Measurements from ENCODE around the gene IDH3B.

Gene IDH3B

GRCh38 chr20:2657674-2658073 lies 6.3 kb downstream of the IDH3B start:
- Histone ChIP-seq H3K27me3 (ENCODE audit: control insufficient read depth in 2 of 2, insufficient read depth in 2 of 2, low read length in 2 of 2) (no peaks in the 10 kb centered on the region), H3K9ac (ENCODE audit: low read depth in 1 of 2, low read length in 2 of 2) (no peak overlapping the region), H3K27ac (ENCODE audit: low read depth in 2 of 2, low read length in 2 of 2) (no peak overlapping the region), H3K36me3 (ENCODE audit: control insufficient read depth in 2 of 2, insufficient read depth in 2 of 2, low read length in 2 of 2) (peaks cover 73 to 80% of the 10 kb centered on the region in 2 donors), H3K4me1 (ENCODE audit: control insufficient read depth in 2 of 2, insufficient read depth in 2 of 2, low read length in 2 of 2) (peaks cover 10 to 12% of the 10 kb centered on the region in 2 donors), H3K9me3 (ENCODE audit: control insufficient read depth in 2 of 2, low read length in 2 of 2) (no peaks in the 10 kb centered on the region), H3K4me3 (ENCODE audit: low read length in 2 of 2) (no peak overlapping the region)

DNA sequence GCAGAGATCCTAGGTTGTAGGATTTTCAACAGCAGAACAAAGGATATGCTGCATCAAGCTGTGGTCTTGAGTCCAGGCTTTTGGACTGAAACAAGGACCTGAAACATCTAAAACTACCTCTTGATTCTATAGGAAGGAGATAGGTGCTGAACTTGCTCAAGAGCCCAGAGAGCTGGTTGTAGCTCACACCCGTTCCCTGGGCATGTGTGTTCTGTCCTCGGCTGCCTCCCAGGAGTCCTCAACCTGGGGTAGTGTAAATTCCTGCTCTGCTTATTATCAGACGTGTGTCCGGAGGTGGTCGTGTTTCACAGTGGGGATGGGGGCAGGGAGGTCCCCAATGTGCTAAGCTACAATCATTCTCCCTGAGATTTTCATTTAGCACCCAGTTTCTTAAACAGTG lies 6.8 kb downstream of the IDH3B start:
- Histone ChIP-seq H3K27me3 (ENCODE audit: control insufficient read depth in 2 of 2, insufficient read depth in 2 of 2, low read length in 2 of 2) (no peaks in the 10 kb centered on the region), H3K4me1 (ENCODE audit: control insufficient read depth in 2 of 2, insufficient read depth in 2 of 2, low read length in 2 of 2) (peaks cover 10 to 12% of the 10 kb centered on the region in 2 donors), H3K36me3 (ENCODE audit: control insufficient read depth in 2 of 2, insufficient read depth in 2 of 2, low read length in 2 of 2) (peaks cover 72 to 78% of the 10 kb centered on the region in 2 donors), H3K9ac (ENCODE audit: low read depth in 1 of 2, low read length in 2 of 2) (no peak overlapping the region), H3K27ac (ENCODE audit: low read depth in 2 of 2, low read length in 2 of 2) (no peak overlapping the region), H3K4me3 (ENCODE audit: low read length in 2 of 2) (no peak overlapping the region), H3K9me3 (ENCODE audit: control insufficient read depth in 2 of 2, low read length in 2 of 2) (no peaks in the 10 kb centered on the region)

DNA sequence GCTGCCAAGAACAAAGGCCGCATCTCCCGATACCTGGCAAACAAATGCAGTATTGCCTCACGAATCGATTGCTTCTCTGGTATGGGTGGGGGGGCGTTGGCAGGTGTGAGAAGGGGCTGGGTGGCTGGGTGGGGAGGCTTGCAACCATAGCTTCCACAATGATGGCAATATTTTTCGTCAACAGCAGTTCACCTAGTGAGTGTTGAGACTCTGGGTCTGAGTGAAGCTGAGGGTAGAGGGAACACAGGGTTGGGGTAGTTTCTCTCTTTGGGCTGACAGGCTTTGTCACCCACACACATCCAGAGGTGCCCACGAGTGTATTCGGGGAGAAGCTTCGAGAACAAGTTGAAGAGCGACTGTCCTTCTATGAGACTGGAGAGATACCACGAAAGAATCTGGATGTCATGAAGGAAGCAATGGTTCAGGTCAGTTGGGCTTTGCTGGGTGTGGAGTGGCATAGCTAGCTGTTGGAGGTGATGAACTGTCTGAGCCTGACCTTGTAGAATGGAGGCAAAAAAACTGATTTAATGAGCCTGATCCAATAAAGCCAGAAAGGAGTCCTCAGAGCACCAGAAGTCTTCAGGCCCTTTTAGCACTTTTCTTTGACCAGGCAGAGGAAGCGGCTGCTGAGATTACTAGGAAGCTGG lies 7.4 kb downstream of the IDH3B start:
- H3K36me3 ChIP-seq (ENCODE audit: control insufficient read depth in 2 of 2, insufficient read depth in 2 of 2, low read length in 2 of 2): peaks cover 65 to 72% of the 10 kb centered on the region in 2 donors
- no peak overlapping the region for H3K27ac ChIP-seq (ENCODE audit: low read depth in 2 of 2, low read length in 2 of 2)
- H3K27me3 ChIP-seq (ENCODE audit: control insufficient read depth in 2 of 2, insufficient read depth in 2 of 2, low read length in 2 of 2): no peaks in the 10 kb centered on the region
- H3K4me1 ChIP-seq (ENCODE audit: control insufficient read depth in 2 of 2, insufficient read depth in 2 of 2, low read length in 2 of 2): peaks cover 10 to 12% of the 10 kb centered on the region in 2 donors
- H3K9ac ChIP-seq (ENCODE audit: low read depth in 1 of 2, low read length in 2 of 2): no peak overlapping the region
- no peak overlapping the region for H3K4me3 ChIP-seq (ENCODE audit: low read length in 2 of 2)
- H3K9me3 ChIP-seq (ENCODE audit: control insufficient read depth in 2 of 2, low read length in 2 of 2): no peaks in the 10 kb centered on the region

DNA sequence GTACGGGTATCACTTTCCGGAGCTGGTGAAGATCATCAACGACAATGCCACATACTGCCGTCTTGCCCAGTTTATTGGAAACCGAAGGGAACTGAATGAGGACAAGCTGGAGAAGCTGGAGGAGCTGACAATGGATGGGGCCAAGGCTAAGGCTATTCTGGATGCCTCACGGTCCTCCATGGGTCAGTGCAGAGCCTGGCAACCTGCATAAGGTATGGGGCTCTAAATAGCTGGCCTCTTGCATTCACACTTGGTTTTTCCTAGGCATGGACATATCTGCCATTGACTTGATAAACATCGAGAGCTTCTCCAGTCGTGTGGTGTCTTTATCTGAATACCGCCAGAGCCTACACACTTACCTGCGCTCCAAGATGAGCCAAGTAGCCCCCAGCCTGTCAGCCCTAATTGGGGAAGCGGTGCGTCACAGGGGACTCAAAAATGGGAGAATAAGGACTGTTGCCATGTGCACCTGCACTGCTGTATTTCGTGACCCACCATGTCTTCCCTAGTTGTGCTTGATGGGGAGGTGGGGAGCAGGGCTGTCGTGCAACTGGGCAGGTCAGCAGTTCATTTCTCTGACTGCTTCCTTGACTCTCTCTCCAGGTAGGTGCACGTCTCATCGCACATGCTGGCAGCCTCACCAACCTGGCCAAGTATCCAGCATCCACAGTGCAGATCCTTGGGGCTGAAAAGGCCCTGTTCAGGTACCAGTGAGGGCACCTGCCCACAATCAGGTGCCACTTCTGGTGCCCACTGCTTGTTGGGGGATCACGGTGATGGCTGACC lies 8.5 kb downstream of the IDH3B start:
- Histone ChIP-seq H3K36me3 (ENCODE audit: control insufficient read depth in 2 of 2, insufficient read depth in 2 of 2, low read length in 2 of 2) (peaks cover 58 to 66% of the 10 kb centered on the region in 2 donors), H3K27me3 (ENCODE audit: control insufficient read depth in 2 of 2, insufficient read depth in 2 of 2, low read length in 2 of 2) (no peaks in the 10 kb centered on the region), H3K9ac (ENCODE audit: low read depth in 1 of 2, low read length in 2 of 2) (no peak overlapping the region), H3K4me3 (ENCODE audit: low read length in 2 of 2) (no peak overlapping the region), H3K4me1 (ENCODE audit: control insufficient read depth in 2 of 2, insufficient read depth in 2 of 2, low read length in 2 of 2) (peaks cover 12 to 17% of the 10 kb centered on the region in 2 donors), H3K27ac (ENCODE audit: low read depth in 2 of 2, low read length in 2 of 2) (no peak overlapping the region), H3K9me3 (ENCODE audit: control insufficient read depth in 2 of 2, low read length in 2 of 2) (no peaks in the 10 kb centered on the region)

DNA sequence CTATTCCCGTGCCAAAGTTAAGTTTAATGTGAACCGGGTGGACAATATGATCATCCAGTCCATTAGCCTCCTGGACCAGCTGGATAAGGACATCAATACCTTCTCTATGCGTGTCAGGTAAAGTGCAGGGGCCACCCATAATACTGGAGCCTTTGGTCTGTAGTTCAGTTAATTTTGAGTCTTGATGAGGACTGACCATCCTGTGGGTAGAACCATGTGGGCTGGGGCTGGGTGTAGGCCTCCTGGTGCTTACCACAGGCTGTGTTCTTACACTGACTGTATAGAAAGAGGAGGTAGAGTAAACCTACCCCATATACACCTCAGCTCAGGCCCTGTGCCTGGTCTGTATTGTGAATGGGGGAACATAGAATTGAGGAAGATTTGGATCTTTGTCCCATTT lies 9.2 kb downstream of the IDH3B start:
- H3K4me1 ChIP-seq (ENCODE audit: control insufficient read depth in 2 of 2, insufficient read depth in 2 of 2, low read length in 2 of 2): peaks cover 12 to 17% of the 10 kb centered on the region in 2 donors
- no peaks in the 10 kb centered on the region for H3K27me3 ChIP-seq (ENCODE audit: control insufficient read depth in 2 of 2, insufficient read depth in 2 of 2, low read length in 2 of 2)
- peaks cover 51 to 60% of the 10 kb centered on the region in 2 donors for H3K36me3 ChIP-seq (ENCODE audit: control insufficient read depth in 2 of 2, insufficient read depth in 2 of 2, low read length in 2 of 2)
- no peak overlapping the region for H3K4me3 ChIP-seq (ENCODE audit: low read length in 2 of 2)
- no peaks in the 10 kb centered on the region for H3K9me3 ChIP-seq (ENCODE audit: control insufficient read depth in 2 of 2, low read length in 2 of 2)
- H3K9ac ChIP-seq (ENCODE audit: low read depth in 1 of 2, low read length in 2 of 2): no peak overlapping the region
- H3K27ac ChIP-seq (ENCODE audit: low read depth in 2 of 2, low read length in 2 of 2): no peak overlapping the region

DNA sequence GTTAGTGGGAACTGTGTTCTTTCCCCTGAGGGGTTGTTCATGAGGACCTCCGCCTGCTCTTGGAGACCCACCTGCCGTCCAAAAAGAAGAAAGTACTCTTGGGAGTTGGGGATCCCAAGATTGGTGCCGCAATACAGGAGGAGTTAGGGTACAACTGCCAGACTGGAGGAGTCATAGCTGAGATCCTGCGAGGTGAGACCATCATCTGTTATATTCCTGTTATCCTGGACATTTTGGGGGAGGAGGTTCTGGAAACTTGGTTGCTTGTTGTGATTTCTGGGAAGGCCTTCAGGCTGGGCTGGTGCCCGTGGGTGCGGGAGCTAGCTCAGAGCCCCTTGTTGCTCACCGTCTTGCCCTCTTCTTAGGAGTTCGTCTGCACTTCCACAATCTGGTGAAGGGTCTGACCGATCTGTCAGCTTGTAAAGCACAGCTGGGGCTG lies 9.6 kb downstream of the IDH3B start:
- Histone ChIP-seq H3K36me3 (ENCODE audit: control insufficient read depth in 2 of 2, insufficient read depth in 2 of 2, low read length in 2 of 2) (peaks cover 47 to 55% of the 10 kb centered on the region in 2 donors), H3K9ac (ENCODE audit: low read depth in 1 of 2, low read length in 2 of 2) (peak overlapping the region in 1 of 2 donors; percentile 51), H3K27me3 (ENCODE audit: control insufficient read depth in 2 of 2, insufficient read depth in 2 of 2, low read length in 2 of 2) (no peaks in the 10 kb centered on the region), H3K9me3 (ENCODE audit: control insufficient read depth in 2 of 2, low read length in 2 of 2) (no peaks in the 10 kb centered on the region), H3K4me1 (ENCODE audit: control insufficient read depth in 2 of 2, insufficient read depth in 2 of 2, low read length in 2 of 2) (peaks cover 12 to 17% of the 10 kb centered on the region in 2 donors), H3K27ac (ENCODE audit: low read depth in 2 of 2, low read length in 2 of 2) (no peak overlapping the region), H3K4me3 (ENCODE audit: low read length in 2 of 2) (peak overlapping the region; percentile 79 to 97)

- Histone ChIP-seq H3K27me3 (ENCODE audit: control insufficient read depth in 2 of 2, insufficient read depth in 2 of 2, low read length in 2 of 2) (no peaks in the 10 kb centered on the region), H3K4me1 (ENCODE audit: control insufficient read depth in 2 of 2, insufficient read depth in 2 of 2, low read length in 2 of 2) (peaks cover 12 to 17% of the 10 kb centered on the region in 2 donors), H3K4me3 (ENCODE audit: low read length in 2 of 2) (peak overlapping the region; percentile 79 to 97), H3K9me3 (ENCODE audit: control insufficient read depth in 2 of 2, low read length in 2 of 2) (no peaks in the 10 kb centered on the region), H3K27ac (ENCODE audit: low read depth in 2 of 2, low read length in 2 of 2) (no peak overlapping the region), H3K36me3 (ENCODE audit: control insufficient read depth in 2 of 2, insufficient read depth in 2 of 2, low read length in 2 of 2) (peaks cover 41 to 49% of the 10 kb centered on the region in 2 donors), H3K9ac (ENCODE audit: low read depth in 1 of 2, low read length in 2 of 2) (peak overlapping the region; percentile 51 to 85)
Observed at GRCh38 chr20:2653556-2654383, 10.2 kb downstream of the IDH3B start.

DNA sequence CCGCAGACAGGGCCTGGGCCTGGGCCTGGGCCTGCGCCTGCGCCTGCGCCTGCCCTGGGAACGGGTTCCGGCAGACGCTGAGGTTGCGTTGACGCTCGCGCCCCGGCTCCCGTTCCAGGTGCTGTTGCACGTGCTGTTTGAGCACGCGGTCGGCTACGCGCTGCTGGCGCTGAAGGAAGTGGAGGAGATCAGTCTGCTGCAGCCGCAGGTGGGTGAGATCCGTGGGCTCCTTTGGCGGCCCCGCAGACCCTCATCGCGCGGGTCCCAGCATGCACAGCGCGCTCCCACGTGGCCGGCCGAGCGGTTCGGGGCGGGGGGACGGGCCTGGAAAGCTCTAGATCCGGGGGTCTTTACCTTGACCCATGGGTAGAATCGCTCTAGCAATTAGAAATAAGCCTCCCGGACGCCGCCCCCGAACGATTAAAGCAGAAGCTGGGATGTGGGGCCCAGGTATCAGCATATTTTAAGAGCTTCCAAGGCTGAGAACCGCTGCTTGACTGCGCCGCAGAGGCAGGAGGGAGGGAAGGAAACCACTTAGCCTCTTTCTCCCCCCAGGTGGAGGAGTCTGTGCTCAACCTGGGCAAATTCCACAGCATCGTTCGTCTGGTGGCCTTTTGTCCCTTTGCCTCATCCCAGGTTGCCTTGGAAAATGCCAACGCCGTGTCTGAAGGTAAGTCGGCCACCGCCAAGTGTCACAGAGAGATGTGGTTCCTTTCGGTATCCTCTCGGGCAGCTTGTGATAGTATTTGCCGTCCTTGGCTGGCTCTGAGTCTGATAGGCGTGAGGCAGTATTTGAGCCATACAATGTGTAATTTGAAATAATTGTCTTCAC lies 11.1 kb downstream of the IDH3B start:
- Histone ChIP-seq H3K36me3 (ENCODE audit: control insufficient read depth in 2 of 2, insufficient read depth in 2 of 2, low read length in 2 of 2) (peaks cover 34 to 41% of the 10 kb centered on the region in 2 donors), H3K9me3 (ENCODE audit: control insufficient read depth in 2 of 2, low read length in 2 of 2) (no peaks in the 10 kb centered on the region), H3K27me3 (ENCODE audit: control insufficient read depth in 2 of 2, insufficient read depth in 2 of 2, low read length in 2 of 2) (no peaks in the 10 kb centered on the region), H3K9ac (ENCODE audit: low read depth in 1 of 2, low read length in 2 of 2) (peak overlapping the region; percentile 51 to 85), H3K4me1 (ENCODE audit: control insufficient read depth in 2 of 2, insufficient read depth in 2 of 2, low read length in 2 of 2) (peaks cover 12 to 17% of the 10 kb centered on the region in 2 donors), H3K4me3 (ENCODE audit: low read length in 2 of 2) (peak overlapping the region; percentile 79 to 97), H3K27ac (ENCODE audit: low read depth in 2 of 2, low read length in 2 of 2) (peak overlapping the region; percentile 20 to 91)
